Measurements from ENCODE around the gene SLC13A3. TPM values are rescaled to one million over a fixed set of nuclear protein-coding genes. Genes with fewer than 3 reads are reported as not detected.

SLC13A3 gene
- total RNA-seq, 5 donors from 2014 or later (not counting 1 experiment from before 2014, with no cell fraction given): 0.16 to 0.49 (median 0.33) TPM; not detected in 1

GRCh38 chr20:46648903-46649649 lies 2.2 kb downstream of the SLC13A3 start:
- no peaks in the 10 kb centered on the region for H3K9me3 Mint-ChIP-seq
- DNase-seq: no peak
- no peaks in the 10 kb centered on the region for H3K36me3 Mint-ChIP-seq
- WGBS (ENCODE audit: insufficient coverage): 70% methylated on average over 6 of the region's 8 CpGs
- H3K27ac Mint-ChIP-seq: no peak overlapping the region
- no peak overlapping the region for H3K4me3 ChIP-seq (ENCODE audit: control insufficient read depth in 1 of 2, extremely low read depth in 1 of 2, low read length in 1 of 2)
- ATAC-seq (replicated peaks in 1 of 4): no peak
- H3K9me3 ChIP-seq: no peaks in the 10 kb centered on the region
- POLR2A ChIA-PET: no interaction called here
- CTCF ChIA-PET: no interaction called here
- H3K27ac ChIP-seq (ENCODE audit: low read length): no peak overlapping the region
- H3K4me1 Mint-ChIP-seq: no peaks in the 10 kb centered on the region
- H3K27me3 ChIP-seq (replicated peaks in 1 of 2; ENCODE audit: control insufficient read depth in 2 of 2, extremely low read depth in 1 of 2, insufficient read depth in 2 of 2, low read length in 1 of 2): peaks cover 16 to 29% of the 10 kb centered on the region in 2 experiments
- H3K36me3 ChIP-seq (ENCODE audit: control insufficient read depth in 2 of 2, extremely low read depth in 1 of 2, insufficient read depth in 1 of 2, low read length in 1 of 2): no peaks in the 10 kb centered on the region
- H3K27me3 Mint-ChIP-seq: peaks cover 35% of the 10 kb centered on the region in 2 donors
- no peaks in the 10 kb centered on the region for H3K4me1 ChIP-seq (ENCODE audit: control insufficient read depth in 1 of 2, extremely low read depth in 1 of 2, insufficient read depth in 2 of 2, low read length in 2 of 2)
- H3K4me3 Mint-ChIP-seq: no peak overlapping the region

GRCh38 chr20:46647469-46647868 lies 3.8 kb downstream of the SLC13A3 start:
- CTCF ChIA-PET: interaction anchor here in 1 of 2 donors (0.6 kb wide), 1 partner anchor 113 kb away, joined by 3 read pairs; no protein-coding TSS in a partner anchor
- H3K4me3 Mint-ChIP-seq: no peak overlapping the region
- POLR2A ChIA-PET: no interaction called here

GRCh38 chr20:46646659-46647380 lies 4.4 kb downstream of the SLC13A3 start:
- 100% methylated on average over 1 of the region's 3 CpGs for WGBS (ENCODE audit: insufficient coverage)
- H3K4me1 ChIP-seq (ENCODE audit: control insufficient read depth in 1 of 2, extremely low read depth in 1 of 2, insufficient read depth in 2 of 2, low read length in 2 of 2): no peaks in the 10 kb centered on the region
- ChIA-PET CTCF (no interaction called here), POLR2A (no interaction called here)
- no peak for ATAC-seq (replicated peaks in 1 of 4)
- H3K4me3 Mint-ChIP-seq: no peak overlapping the region
- H3K27me3 ChIP-seq (replicated peaks in 1 of 2; ENCODE audit: control insufficient read depth in 2 of 2, extremely low read depth in 1 of 2, insufficient read depth in 2 of 2, low read length in 1 of 2): peaks cover 16 to 33% of the 10 kb centered on the region in 2 experiments
- peaks cover 18 to 23% of the 10 kb centered on the region in 2 donors for H3K27me3 Mint-ChIP-seq
- no peak overlapping the region for H3K4me3 ChIP-seq (ENCODE audit: control insufficient read depth in 1 of 2, extremely low read depth in 1 of 2, low read length in 1 of 2)
- no peak overlapping the region for H3K27ac ChIP-seq (ENCODE audit: low read length)
- no peak for DNase-seq
- H3K9me3 ChIP-seq: no peaks in the 10 kb centered on the region
- no peak overlapping the region for H3K27ac Mint-ChIP-seq
- no peaks in the 10 kb centered on the region for H3K36me3 Mint-ChIP-seq
- no peaks in the 10 kb centered on the region for H3K9me3 Mint-ChIP-seq
- no peaks in the 10 kb centered on the region for H3K4me1 Mint-ChIP-seq
- no peaks in the 10 kb centered on the region for H3K36me3 ChIP-seq (ENCODE audit: control insufficient read depth in 2 of 2, extremely low read depth in 1 of 2, insufficient read depth in 1 of 2, low read length in 1 of 2)

More at GRCh38 chr20:46647469-46647868, 3.8 kb downstream of the SLC13A3 start:
- Mint-ChIP-seq H3K27me3 (peaks cover 22 to 26% of the 10 kb centered on the region in 2 donors), H3K27ac (no peak overlapping the region), H3K4me1 (no peaks in the 10 kb centered on the region), H3K36me3 (no peaks in the 10 kb centered on the region), H3K9me3 (no peaks in the 10 kb centered on the region)
- WGBS (ENCODE audit: insufficient coverage): 51% methylated on average over 2 of the region's 4 CpGs
- Histone ChIP-seq H3K4me1 (ENCODE audit: control insufficient read depth in 1 of 2, extremely low read depth in 1 of 2, insufficient read depth in 2 of 2, low read length in 2 of 2) (no peaks in the 10 kb centered on the region), H3K27ac (ENCODE audit: low read length) (no peak overlapping the region), H3K36me3 (ENCODE audit: control insufficient read depth in 2 of 2, extremely low read depth in 1 of 2, insufficient read depth in 1 of 2, low read length in 1 of 2) (no peaks in the 10 kb centered on the region), H3K4me3 (ENCODE audit: control insufficient read depth in 1 of 2, extremely low read depth in 1 of 2, low read length in 1 of 2) (no peak overlapping the region), H3K9me3 (no peaks in the 10 kb centered on the region), H3K27me3 (replicated peaks in 1 of 2; ENCODE audit: control insufficient read depth in 2 of 2, extremely low read depth in 1 of 2, insufficient read depth in 2 of 2, low read length in 1 of 2) (peaks cover 16 to 30% of the 10 kb centered on the region in 2 experiments)
- DNase-seq (no peak), ATAC-seq (replicated peaks in 1 of 4) (no peak)

- CTCF ChIA-PET: no interaction called here
- peaks cover 16 to 29% of the 10 kb centered on the region in 2 experiments for H3K27me3 ChIP-seq (replicated peaks in 1 of 2; ENCODE audit: control insufficient read depth in 2 of 2, extremely low read depth in 1 of 2, insufficient read depth in 2 of 2, low read length in 1 of 2)
- ATAC-seq (replicated peaks in 1 of 4) (no peak), DNase-seq (no peak)
- H3K27me3 Mint-ChIP-seq: peaks cover 19 to 20% of the 10 kb centered on the region in 2 donors
- H3K4me3 ChIP-seq (ENCODE audit: control insufficient read depth in 1 of 2, extremely low read depth in 1 of 2, low read length in 1 of 2): no peak overlapping the region
- POLR2A ChIA-PET: no interaction called here
- no peaks in the 10 kb centered on the region for H3K9me3 ChIP-seq
- no peaks in the 10 kb centered on the region for H3K4me1 Mint-ChIP-seq
- no peaks in the 10 kb centered on the region for H3K36me3 Mint-ChIP-seq
- H3K27ac Mint-ChIP-seq: no peak overlapping the region
- WGBS (ENCODE audit: insufficient coverage): 83% methylated on average over 1 of the region's 4 CpGs
- no peak overlapping the region for H3K4me3 Mint-ChIP-seq
- no peaks in the 10 kb centered on the region for H3K9me3 Mint-ChIP-seq
- no peaks in the 10 kb centered on the region for H3K4me1 ChIP-seq (ENCODE audit: control insufficient read depth in 1 of 2, extremely low read depth in 1 of 2, insufficient read depth in 2 of 2, low read length in 2 of 2)
- H3K36me3 ChIP-seq (ENCODE audit: control insufficient read depth in 2 of 2, extremely low read depth in 1 of 2, insufficient read depth in 1 of 2, low read length in 1 of 2): no peaks in the 10 kb centered on the region
- H3K27ac ChIP-seq (ENCODE audit: low read length): no peak overlapping the region
Observed at GRCh38 chr20:46646122-46646521, 5.1 kb downstream of the SLC13A3 start.

GRCh38 chr20:46644733-46645132 lies 6.5 kb downstream of the SLC13A3 start:
- H3K27me3 ChIP-seq (replicated peaks in 1 of 2; ENCODE audit: control insufficient read depth in 2 of 2, extremely low read depth in 1 of 2, insufficient read depth in 2 of 2, low read length in 1 of 2): peaks cover 3 to 27% of the 10 kb centered on the region in 2 experiments
- H3K4me1 ChIP-seq (ENCODE audit: control insufficient read depth in 1 of 2, extremely low read depth in 1 of 2, insufficient read depth in 2 of 2, low read length in 2 of 2): no peaks in the 10 kb centered on the region
- Mint-ChIP-seq H3K27me3 (peaks cover 6 to 9% of the 10 kb centered on the region in 2 donors), H3K36me3 (no peaks in the 10 kb centered on the region), H3K4me1 (no peaks in the 10 kb centered on the region), H3K27ac (no peak overlapping the region), H3K4me3 (no peak overlapping the region), H3K9me3 (no peaks in the 10 kb centered on the region)
- no CpG with 5 or more reads among the region's 1 CpG for WGBS (ENCODE audit: insufficient coverage)
- ChIA-PET POLR2A (no interaction called here), CTCF (no interaction called here)
- no peak overlapping the region for H3K4me3 ChIP-seq (ENCODE audit: control insufficient read depth in 1 of 2, extremely low read depth in 1 of 2, low read length in 1 of 2)
- ATAC-seq (replicated peaks in 1 of 4) (no peak), DNase-seq (no peak)
- H3K9me3 ChIP-seq: no peaks in the 10 kb centered on the region
- H3K36me3 ChIP-seq (ENCODE audit: control insufficient read depth in 2 of 2, extremely low read depth in 1 of 2, insufficient read depth in 1 of 2, low read length in 1 of 2): no peaks in the 10 kb centered on the region
- H3K27ac ChIP-seq (ENCODE audit: low read length): no peak overlapping the region

GRCh38 chr20:46644160-46644559 lies 7.1 kb downstream of the SLC13A3 start:
- H3K9me3 ChIP-seq: no peaks in the 10 kb centered on the region
- no peak overlapping the region for H3K4me3 ChIP-seq (ENCODE audit: control insufficient read depth in 1 of 2, extremely low read depth in 1 of 2, low read length in 1 of 2)
- DNase-seq (no peak), ATAC-seq (replicated peaks in 1 of 4) (no peak)
- H3K9me3 Mint-ChIP-seq: no peaks in the 10 kb centered on the region
- ChIA-PET POLR2A (no interaction called here), CTCF (no interaction called here)
- H3K27ac Mint-ChIP-seq: no peak overlapping the region
- H3K36me3 Mint-ChIP-seq: no peaks in the 10 kb centered on the region
- 100% methylated on average over 2 of the region's 3 CpGs for WGBS (ENCODE audit: insufficient coverage)
- no peaks in the 10 kb centered on the region for H3K4me1 ChIP-seq (ENCODE audit: control insufficient read depth in 1 of 2, extremely low read depth in 1 of 2, insufficient read depth in 2 of 2, low read length in 2 of 2)
- H3K27ac ChIP-seq (ENCODE audit: low read length): no peak overlapping the region
- H3K4me1 Mint-ChIP-seq: no peaks in the 10 kb centered on the region
- H3K4me3 Mint-ChIP-seq: no peak overlapping the region
- H3K36me3 ChIP-seq (ENCODE audit: control insufficient read depth in 2 of 2, extremely low read depth in 1 of 2, insufficient read depth in 1 of 2, low read length in 1 of 2): no peaks in the 10 kb centered on the region
- H3K27me3 ChIP-seq (replicated peaks in 1 of 2; ENCODE audit: control insufficient read depth in 2 of 2, extremely low read depth in 1 of 2, insufficient read depth in 2 of 2, low read length in 1 of 2): peaks cover 0 to 28% of the 10 kb centered on the region in 2 experiments
- H3K27me3 Mint-ChIP-seq: peaks cover 4 to 6% of the 10 kb centered on the region in 2 donors
